Epithelial cell of proximal tubule (primary cell): ENCODE data around the gene PLP2. TPM values are rescaled to one million over a fixed set of nuclear protein-coding genes. Genes with fewer than 3 reads are reported as not detected.
A peak's percentile ranks its signal among the peaks of the same experiment; 100 is the strongest.

Source experiments
- DNase-seq: peaks from one replicate; pipeline ENCODE4 v3.0.0-alpha.2; 2011; ENCODE audit warnings: low read depth
- H3K4me3 ChIP-seq: 2 replicates; pipeline ENCODE4 v1.5.1; 2011; ENCODE audit warnings: low read depth, mild to moderate bottlenecking, low read length
- total RNA-seq: library from RNA; depleted of rRNA; stranded (reverse); fragments of >200 nt; gene quantifications from 2 replicates; pipeline ENCODE4 v1.2.3, GENCODE V29; 2015
- TF ChIP-seq, protein P1 (sequence below): conservative IDR thresholded peaks from 2 replicates; pipeline ENCODE4 v1.5.1; 2012; ENCODE audit warnings: low read depth, mild to moderate bottlenecking, low read length

The PLP2 gene
- total RNA-seq, 1 donor from 2014 or later: 115 TPM

DNA sequence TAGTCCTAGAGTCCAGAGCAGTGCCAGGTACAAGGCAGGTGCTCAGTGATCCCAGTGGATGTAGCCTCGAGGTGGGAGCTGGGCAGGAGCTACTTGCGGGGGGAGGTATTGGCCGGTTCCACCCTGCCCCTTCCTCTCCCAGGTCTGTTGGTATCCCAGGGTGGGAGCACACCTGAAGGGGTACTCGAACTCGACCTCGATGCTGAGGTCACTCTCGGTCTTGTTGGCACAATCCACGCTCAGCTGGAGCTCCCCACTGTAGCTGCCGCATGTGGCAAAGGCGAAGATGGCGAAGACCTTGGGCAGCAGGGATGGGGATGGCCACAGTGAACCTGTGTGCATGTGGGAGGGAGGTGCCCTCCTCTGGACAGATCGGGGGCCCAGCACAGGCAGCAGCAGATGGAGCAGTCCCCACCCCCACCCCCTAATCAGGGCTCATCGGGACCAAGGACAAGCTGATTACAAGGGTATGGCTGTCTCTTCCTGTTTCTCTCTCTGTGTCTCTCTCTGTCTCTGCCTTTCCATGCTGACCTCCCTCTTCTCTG, 25.9 kb downstream of the PLP2 start:
- H3K4me3 ChIP-seq: no peak overlapping the region
- TF ChIP-seq, protein P1, sequence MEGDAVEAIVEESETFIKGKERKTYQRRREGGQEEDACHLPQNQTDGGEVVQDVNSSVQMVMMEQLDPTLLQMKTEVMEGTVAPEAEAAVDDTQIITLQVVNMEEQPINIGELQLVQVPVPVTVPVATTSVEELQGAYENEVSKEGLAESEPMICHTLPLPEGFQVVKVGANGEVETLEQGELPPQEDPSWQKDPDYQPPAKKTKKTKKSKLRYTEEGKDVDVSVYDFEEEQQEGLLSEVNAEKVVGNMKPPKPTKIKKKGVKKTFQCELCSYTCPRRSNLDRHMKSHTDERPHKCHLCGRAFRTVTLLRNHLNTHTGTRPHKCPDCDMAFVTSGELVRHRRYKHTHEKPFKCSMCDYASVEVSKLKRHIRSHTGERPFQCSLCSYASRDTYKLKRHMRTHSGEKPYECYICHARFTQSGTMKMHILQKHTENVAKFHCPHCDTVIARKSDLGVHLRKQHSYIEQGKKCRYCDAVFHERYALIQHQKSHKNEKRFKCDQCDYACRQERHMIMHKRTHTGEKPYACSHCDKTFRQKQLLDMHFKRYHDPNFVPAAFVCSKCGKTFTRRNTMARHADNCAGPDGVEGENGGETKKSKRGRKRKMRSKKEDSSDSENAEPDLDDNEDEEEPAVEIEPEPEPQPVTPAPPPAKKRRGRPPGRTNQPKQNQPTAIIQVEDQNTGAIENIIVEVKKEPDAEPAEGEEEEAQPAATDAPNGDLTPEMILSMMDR: no peak
- DNase-seq: no peak

DNA sequence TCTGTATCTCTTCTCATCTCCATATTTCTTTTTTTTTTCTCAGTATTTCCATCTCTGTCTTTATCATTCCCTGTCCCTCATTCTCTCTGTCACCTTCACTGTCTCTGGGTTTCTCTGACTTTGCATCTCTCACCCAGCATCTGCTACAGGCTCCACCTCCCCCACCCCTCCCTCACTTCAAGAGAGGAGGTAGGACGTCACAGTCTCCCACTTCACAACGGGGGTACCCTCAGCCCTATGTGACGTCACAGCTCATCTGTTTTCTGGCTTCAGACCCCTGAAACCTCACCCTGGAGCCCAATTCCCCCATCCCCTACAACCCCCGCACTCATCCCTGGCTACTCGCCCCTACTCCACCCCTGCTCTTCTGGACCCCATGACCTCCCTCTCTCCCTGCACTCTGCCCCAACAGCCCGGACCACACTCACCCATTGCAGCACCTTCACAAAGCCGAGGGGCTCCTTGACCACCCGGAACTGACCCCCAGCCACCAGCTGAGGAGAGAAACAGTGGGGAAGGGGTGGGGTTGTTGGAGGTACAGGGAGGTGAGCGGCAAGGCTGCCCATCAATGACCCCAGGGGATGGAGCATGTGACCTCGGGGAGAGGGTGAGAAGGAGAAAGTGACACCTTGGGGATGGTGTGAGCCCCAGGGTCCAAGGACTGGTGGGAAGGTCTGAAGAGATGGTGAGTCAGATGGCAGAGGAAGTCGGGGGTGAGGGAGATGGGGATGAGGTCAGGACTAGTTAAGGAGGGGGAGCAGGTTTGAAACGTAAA, 27.0 kb downstream of the PLP2 start:
- no peak for DNase-seq
- no peak overlapping the region for H3K4me3 ChIP-seq
- TF ChIP-seq, protein P1: no peak

- H3K4me3 ChIP-seq: no peak overlapping the region
- TF ChIP-seq, protein P1: no peak
- DNase-seq: no peak
Measured at GRCh38 chrX:49199315-49199595, 27.6 kb downstream of the PLP2 start.

- peak; percentile 7 for DNase-seq
- TF ChIP-seq, protein P1: no peak
- H3K4me3 ChIP-seq: peak within 1 kb of the TSS; percentile 44
Measured at GRCh38 chrX:49199906-49200771, 28.4 kb downstream of the PLP2 start, which contains the start of gene SYP. Gene SYP (minus strand): TSS chrX:49200193. CDS start chrX:49200186, 7 bp downstream.

- no peak overlapping the region for H3K4me3 ChIP-seq
- DNase-seq: no peak
- TF ChIP-seq, protein P1: no peak
Measured at GRCh38 chrX:49202022-49202421, 30.3 kb downstream of the PLP2 start.

- DNase-seq: no peak
- no peak overlapping the region for H3K4me3 ChIP-seq
- TF ChIP-seq, protein P1: no peak
Measured at GRCh38 chrX:49203536-49203935, 31.8 kb downstream of the PLP2 start.
